Stimulated activated CD8-positive, alpha-beta memory T cell treated with anti-CD3 and anti-CD28 coated beads, Interleukin-12 subunit alpha, Interleukin-12 subunit beta, amount 100 ng/mL, for 1 hour (primary cell): ENCODE data around the gene OSTN.
"Not testable (repeated sequence)": the region's sequence is repeated elsewhere in the genome, so short reads cannot be mapped to it uniquely, and the experiment has no call there.

Experiments
- DNase-seq: peaks from one replicate; pipeline ENCODE4 v3.0.0-alpha.2; 2020; ENCODE audit warnings: low read depth

Gene OSTN

GRCh38 chr3:191268737-191269136 lies 69.7 kb downstream of the OSTN start:
- no peak for DNase-seq

- DNase-seq: no peak
Measured at GRCh38 chr3:191269289-191270085, 70.4 kb downstream of the OSTN start.

DNA sequence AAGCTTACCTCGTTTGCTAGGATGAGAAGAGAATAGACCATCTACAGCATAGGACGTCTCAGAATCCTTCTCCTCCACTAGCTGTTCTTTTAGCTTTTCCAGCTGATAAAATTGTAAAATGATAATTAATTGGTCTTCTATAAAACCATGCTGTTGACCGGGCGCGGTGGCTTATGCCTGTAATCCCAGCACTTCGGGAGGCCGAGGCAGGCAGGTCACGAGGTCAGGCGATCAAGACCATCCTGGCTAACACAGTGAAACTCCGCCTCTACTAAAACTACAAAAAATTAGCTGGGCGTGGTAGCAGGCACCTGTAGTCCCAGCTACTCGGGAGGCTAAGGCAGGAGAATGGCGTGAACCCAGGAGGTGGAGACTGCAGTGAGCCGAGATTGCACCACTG lies 76.2 kb downstream of the OSTN start:
- not testable (repeated sequence) for DNase-seq

GRCh38 chr3:191275751-191276150 lies 76.7 kb downstream of the OSTN start:
- DNase-seq: no peak

DNA sequence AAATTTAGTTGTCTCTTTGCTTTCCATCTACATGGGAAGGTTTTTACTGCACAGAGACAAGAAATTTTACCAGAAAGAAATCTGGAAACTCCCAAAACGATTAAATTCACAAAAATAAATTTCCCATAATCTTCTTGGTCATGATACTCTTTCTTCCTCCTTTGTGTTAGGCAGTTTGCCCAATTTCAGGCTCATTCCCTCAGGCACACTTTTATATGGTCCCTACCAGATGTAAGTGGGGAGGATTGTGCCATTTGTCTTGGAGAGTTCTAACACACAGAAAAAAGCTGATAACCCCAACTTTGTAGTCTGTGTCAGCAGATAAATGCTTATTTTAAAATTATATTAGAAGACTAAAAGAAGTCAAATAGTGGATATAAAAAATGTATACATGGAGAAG lies 81.1 kb downstream of the OSTN start:
- no peak for DNase-seq

GRCh38 chr3:191280882-191281281 lies 81.8 kb downstream of the OSTN start:
- DNase-seq: no peak

DNA sequence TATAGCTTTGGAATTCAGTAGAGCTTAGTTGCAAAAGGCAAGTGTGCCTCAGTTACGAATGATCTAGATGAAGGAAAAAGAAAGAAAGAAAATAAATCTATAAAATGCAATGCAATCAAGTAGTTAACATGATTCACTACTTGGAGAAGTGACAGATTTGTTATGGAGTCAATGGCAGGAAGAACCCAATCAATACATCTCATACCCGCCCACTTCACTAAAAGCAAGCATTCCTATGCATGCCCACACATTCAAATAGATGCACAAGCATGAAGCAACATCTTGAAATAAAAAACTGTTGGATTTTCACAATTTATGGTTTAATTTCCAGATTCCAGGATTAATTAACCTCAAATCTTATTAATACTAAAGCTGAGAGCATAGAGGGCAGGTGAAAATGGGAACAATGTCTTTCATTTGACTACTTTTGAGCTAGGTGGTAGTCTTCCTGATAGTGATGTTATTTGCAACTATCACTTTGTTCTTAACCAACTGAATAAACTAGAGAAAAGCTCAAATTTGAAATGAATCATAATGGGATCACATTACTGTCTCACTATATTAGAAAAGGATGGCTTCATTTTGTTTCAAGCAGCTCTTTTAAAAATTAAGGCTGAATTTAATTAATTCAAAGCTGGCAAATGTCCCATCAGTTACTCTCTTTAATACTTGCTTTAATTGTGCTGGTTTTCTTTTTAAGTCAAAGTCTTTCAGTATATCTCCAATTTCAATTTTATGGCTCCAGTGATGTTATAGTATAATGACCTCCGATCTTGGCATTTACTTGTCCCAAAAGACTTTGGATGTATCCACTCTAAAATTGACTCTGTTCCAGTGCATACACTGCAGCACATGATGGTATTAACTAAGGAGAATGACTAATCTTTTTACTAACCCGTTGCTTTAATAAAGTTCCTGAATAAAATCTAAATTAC lies 83.5 kb downstream of the OSTN start:
- DNase-seq: no peak

GRCh38 chr3:191283400-191283799 lies 84.4 kb downstream of the OSTN start:
- no peak for DNase-seq

DNA sequence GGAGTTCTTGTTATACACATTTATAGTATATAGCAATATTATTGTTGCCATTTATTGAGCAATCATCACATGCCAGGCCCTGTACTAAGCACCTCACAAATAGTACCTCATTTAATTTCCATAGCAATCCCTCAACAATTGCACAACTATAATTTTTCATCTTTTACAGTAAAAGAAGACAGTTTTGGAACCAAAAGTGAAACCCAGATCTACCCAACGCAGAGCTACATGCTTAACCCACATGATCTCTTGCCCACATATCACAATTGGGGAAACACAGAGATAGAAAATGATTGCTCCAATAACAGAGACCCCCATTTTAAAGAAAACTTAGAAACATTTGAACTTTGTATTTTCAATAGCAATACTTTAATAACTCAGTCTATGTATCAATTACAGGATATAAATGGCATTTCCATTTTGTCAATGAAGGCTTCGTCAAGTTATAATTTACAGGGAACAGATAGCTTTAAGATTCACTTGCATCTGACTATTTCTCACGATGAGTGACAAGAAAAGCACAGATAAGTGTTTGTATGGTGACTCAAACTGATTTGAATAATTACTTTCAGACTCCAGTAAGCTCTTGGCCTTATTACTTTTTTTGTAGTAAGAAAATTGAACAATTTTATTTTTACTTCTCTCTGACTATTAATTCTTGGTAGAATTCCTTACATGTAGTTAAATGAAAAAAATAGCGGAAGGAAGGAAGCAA lies 91.4 kb downstream of the OSTN start:
- DNase-seq: no peak

DNA sequence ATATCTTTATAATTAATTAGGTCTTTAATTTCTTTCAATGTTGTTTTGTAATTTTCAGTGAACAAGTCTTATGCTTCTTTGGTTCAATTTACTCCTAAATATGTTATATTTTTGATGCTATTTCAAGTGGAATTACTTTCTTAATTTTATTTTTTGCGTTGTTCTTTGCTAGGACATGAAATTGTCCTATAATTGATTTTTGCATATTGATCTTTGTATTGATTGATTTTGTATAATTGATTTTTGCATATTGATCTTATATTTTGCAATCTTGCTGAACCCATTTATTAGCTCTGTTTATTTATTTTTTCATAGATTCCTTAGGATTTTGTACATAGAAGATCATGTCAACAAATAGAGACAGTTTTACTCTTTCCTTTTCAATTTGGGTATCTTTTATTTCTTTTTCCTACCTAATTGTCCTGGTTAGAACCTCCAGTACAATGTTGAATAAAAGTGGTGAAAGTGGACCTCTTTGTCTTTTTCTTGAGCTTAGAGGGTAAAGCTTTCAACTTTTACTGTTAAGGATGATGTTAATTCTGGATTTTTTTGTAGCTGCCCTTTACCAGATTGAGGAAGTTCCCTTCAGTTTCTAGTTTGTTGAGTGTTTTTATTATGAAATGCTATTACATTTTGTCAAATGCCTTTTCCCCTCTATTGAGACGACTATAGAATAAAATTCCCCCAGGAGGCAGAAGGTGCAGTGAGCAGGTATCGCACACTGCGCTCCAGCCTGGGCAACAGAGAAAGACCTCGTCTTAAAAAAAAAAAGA lies 93.4 kb downstream of the OSTN start:
- DNase-seq: no peak

DNA sequence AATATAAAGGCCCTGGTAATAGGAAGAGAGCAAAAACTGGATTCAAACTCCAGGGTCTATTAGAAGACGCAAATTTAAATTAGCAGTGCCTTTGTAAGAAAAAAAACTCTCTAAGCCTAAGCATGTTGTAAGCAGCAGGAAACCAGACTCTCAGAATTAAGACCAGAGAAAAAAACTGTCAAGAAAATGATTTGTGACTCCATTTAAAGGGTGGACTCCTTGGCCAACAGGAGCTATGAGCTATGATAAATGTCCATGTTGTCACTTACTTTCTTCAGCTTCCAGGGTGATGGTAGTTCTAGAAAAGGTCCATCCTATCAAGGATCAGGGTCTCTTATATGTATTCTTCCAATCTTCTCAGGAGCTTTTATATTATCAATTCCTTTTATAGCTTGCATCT lies 95.2 kb downstream of the OSTN start:
- DNase-seq: no peak

DNA sequence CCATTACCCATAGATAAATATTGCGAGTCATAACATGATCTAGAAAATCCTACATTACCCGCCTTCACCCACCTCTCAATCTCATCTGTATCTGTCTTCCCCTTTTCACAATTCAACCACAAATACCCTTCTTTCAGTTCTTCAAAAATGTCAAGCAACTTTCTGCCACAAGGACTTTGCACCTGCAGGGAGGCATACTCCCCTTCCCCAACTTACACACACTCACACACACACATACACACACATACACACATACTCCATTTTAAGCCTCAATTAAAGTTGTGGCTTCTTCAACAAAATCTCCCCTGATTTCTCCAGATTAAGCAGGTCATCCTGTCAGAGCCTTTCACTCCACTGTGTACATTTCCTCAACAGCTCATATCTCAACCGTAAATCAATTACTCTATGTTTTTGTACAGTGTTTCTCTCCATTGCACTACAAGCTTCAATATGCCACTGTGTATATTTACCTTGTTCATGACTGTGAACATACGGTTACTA lies 97.0 kb downstream of the OSTN start:
- no peak for DNase-seq

GRCh38 chr3:191298846-191299245 lies 99.8 kb downstream of the OSTN start:
- DNase-seq: no peak

GRCh38 chr3:191300422-191300821 lies 101.4 kb downstream of the OSTN start:
- DNase-seq: no peak

GRCh38 chr3:191301017-191301416 lies 102.0 kb downstream of the OSTN start:
- DNase-seq: no peak

GRCh38 chr3:191301782-191302411 lies 102.9 kb downstream of the OSTN start:
- no peak for DNase-seq

DNA sequence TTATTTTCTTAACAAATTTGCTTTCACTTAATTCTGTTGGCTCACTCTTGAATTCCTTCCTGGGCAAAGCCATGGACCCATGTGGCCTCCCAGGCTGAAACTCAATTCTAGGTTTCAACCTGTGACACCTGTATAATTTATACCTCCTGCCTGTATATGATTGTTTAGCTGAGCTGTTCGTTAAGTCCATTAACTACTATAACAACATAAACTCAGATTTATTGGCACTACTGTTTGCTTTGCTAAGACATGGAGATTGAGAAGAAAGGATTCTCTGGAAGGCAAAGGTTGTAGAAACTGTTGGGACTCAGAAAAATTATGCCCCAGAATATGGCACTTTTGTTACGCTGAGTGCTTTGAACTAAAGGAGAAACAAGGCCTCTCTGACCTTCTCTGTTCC lies 103.4 kb downstream of the OSTN start:
- no peak for DNase-seq

DNA sequence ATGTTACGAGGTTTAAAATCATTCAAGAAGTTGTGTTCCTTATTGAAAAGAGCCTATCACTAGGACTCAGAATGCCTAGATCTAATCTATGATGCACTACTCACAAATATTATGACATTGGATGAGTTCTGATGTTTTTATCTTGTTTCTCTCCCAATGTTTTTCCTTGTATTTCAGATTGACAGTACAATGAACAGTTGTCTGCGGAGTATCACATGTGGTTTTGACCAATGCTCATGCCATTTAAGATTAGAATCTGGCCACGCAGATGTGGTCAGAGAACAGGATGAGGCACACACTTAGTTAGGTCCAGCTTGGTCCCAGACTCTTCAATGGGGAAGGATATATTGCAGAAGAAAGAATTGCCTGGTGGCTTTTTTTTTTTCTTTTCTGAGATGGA lies 104.6 kb downstream of the OSTN start:
- no peak for DNase-seq

GRCh38 chr3:191306428-191306827 lies 107.4 kb downstream of the OSTN start:
- DNase-seq: no peak

DNA sequence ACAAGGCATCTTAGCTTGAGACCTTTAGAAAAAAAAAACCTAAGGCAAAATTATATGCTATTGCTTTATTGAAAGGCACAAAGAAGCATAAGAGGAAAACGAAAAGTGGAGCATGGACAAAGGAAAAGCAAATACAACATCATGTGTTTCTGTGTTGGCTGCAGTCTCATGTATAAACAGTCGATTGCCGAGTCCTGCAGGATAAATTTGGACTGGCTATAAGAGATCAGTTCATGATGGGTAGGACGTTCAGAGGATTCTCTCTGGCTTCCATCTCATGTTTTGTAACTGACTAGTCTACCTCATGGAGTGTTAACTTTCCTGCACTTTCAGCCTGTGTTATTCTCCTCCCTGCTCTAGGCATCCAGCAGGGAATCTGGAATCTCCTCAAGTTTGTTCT lies 108.3 kb downstream of the OSTN start:
- DNase-seq: no peak

DNA sequence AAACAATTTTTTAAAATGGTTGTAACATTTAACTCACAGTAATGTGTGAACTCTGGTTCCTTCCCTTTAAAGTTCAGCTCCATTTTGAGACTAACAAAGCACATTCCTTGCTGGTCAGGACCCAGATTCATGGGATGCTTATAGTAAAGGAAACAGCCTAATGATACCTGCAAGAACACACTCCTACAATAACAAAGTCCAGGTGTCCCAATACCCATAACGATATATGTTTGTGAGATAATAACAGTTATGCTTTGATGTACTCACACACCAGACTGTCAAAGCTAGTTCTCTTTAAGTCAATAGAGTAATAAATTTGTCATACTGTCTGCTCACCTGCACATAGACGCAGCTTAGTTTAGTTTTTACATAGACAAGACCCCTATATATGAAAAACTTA lies 114.3 kb downstream of the OSTN start:
- DNase-seq: no peak
